ENCODE measurements around the gene ESD. TPM values are rescaled to one million over a fixed set of nuclear protein-coding genes. Genes with fewer than 3 reads are reported as not detected.

ESD gene
- total and polyA plus RNA-seq, 4 donors = 78.9 to 167 (median 99.1) TPM

DNA sequence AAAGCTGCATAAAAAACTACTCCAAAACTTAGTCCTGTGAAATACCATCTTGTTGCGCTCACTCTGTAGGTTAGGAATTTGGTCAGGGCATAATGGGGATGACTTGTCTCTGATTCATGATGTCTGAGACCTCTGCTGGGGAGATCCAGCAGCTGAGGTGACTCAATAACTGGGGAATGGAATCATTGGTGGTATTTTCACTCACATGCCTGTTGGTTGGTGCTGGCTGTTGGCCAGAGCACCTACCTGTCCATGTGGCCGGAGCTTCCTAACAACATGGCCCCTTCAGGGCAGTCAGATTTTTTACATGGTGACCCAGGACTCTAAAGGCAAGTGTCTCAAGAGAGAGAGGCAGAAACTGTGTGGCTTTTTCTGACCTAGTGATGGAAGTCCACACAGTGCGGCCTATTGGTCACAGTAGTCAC lies 7.4 kb upstream of the ESD start:
- Histone ChIP-seq H3K9ac (ENCODE audit: insufficient read depth in 1 of 2, low read length in 2 of 2) (no peak overlapping the region), H3K4me3 (no peak overlapping the region), H3K27me3 (ENCODE audit: control insufficient read depth in 3 of 3, insufficient read depth in 3 of 3, low read length in 2 of 3) (peaks cover 0 to 2% (median 0%) of the 10 kb centered on the region in 3 donors), H3K36me3 (ENCODE audit: control insufficient read depth in 4 of 4, insufficient read depth in 4 of 4, low read length in 4 of 4) (no peaks in the 10 kb centered on the region), H3K27ac (ENCODE audit: low read depth in 1 of 2, low read length in 1 of 2) (no peak overlapping the region), H3K9me3 (ENCODE audit: control insufficient read depth in 4 of 4, insufficient read depth in 3 of 4, low read length in 3 of 4) (no peaks in the 10 kb centered on the region), H3K4me1 (ENCODE audit: control insufficient read depth in 5 of 5, insufficient read depth in 5 of 5, low read length in 5 of 5) (no peaks in the 10 kb centered on the region)
- DNase-seq (no peak), ATAC-seq (ENCODE audit: insufficient read depth, low FRiP score) (no peak)
- TF ChIP-seq, protein P1, sequence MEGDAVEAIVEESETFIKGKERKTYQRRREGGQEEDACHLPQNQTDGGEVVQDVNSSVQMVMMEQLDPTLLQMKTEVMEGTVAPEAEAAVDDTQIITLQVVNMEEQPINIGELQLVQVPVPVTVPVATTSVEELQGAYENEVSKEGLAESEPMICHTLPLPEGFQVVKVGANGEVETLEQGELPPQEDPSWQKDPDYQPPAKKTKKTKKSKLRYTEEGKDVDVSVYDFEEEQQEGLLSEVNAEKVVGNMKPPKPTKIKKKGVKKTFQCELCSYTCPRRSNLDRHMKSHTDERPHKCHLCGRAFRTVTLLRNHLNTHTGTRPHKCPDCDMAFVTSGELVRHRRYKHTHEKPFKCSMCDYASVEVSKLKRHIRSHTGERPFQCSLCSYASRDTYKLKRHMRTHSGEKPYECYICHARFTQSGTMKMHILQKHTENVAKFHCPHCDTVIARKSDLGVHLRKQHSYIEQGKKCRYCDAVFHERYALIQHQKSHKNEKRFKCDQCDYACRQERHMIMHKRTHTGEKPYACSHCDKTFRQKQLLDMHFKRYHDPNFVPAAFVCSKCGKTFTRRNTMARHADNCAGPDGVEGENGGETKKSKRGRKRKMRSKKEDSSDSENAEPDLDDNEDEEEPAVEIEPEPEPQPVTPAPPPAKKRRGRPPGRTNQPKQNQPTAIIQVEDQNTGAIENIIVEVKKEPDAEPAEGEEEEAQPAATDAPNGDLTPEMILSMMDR (IDR thresholded peaks at IDR 0.05; ENCODE audit: control extremely low read depth, extremely low read depth) = no peak
- WGBS, 2 donors = 97% methylated on average over 3 of the region's 3 CpGs

DNA sequence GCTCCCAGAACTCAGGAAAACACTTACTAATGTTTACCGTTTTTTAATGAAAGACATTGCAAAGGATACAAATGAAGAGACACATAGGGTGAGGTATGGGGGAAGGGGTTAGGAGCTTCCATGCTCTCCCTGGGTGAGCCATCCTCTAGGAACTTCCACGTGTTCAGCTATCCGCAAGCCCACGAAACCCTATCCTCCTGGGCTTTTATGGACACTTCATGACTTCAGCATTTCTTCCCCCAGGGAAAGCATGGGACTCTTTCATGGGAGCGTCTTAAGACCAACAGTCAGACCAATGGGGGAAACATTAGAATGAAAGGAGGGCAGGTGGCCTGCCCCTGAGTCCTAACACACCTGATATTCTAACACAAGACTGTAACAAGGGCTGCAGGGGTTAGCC lies 6.6 kb upstream of the ESD start:
- Histone ChIP-seq H3K36me3 (ENCODE audit: control insufficient read depth in 4 of 4, insufficient read depth in 4 of 4, low read length in 4 of 4) (no peaks in the 10 kb centered on the region), H3K9me3 (ENCODE audit: control insufficient read depth in 4 of 4, insufficient read depth in 3 of 4, low read length in 3 of 4) (no peaks in the 10 kb centered on the region), H3K4me3 (no peak overlapping the region), H3K4me1 (ENCODE audit: control insufficient read depth in 5 of 5, insufficient read depth in 5 of 5, low read length in 5 of 5) (no peaks in the 10 kb centered on the region), H3K27me3 (ENCODE audit: control insufficient read depth in 3 of 3, insufficient read depth in 3 of 3, low read length in 2 of 3) (peaks cover 0 to 2% (median 0%) of the 10 kb centered on the region in 3 donors), H3K9ac (ENCODE audit: insufficient read depth in 1 of 2, low read length in 2 of 2) (no peak overlapping the region), H3K27ac (ENCODE audit: low read depth in 1 of 2, low read length in 1 of 2) (no peak overlapping the region)
- TF ChIP-seq, protein P1 (IDR thresholded peaks at IDR 0.05; ENCODE audit: control extremely low read depth, extremely low read depth) = no peak
- ATAC-seq (ENCODE audit: insufficient read depth, low FRiP score) (no peak), DNase-seq (no peak)
- 94% methylated on average over 5 of the region's 5 CpGs for whole genome bisulfite sequencing, 2 donors

DNA sequence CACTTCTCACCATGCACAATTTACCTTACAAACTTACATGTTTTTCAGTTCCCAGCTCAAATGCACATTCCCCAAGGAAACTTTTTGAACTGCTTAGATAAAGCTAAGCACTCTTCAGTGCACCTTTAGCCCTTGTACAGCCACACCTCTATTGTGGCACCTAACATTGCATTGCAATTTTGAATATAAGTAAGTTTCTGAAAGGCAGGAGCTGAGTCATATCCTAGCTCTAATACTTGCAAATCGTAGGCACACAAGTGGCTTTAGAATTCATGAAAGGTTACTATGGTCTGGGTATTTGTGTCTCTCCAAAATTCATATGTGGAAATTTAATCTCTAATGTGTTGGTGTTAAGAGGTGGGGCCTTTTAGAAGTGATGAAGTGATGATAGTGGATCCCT lies 4.9 kb upstream of the ESD start:
- TF ChIP-seq, protein P1 (IDR thresholded peaks at IDR 0.05; ENCODE audit: control extremely low read depth, extremely low read depth) = no peak
- no peak for ATAC-seq (ENCODE audit: insufficient read depth, low FRiP score)
- 60 to 76% methylated on average over 1 of the region's 1 CpG for whole genome bisulfite sequencing, 2 donors

DNA sequence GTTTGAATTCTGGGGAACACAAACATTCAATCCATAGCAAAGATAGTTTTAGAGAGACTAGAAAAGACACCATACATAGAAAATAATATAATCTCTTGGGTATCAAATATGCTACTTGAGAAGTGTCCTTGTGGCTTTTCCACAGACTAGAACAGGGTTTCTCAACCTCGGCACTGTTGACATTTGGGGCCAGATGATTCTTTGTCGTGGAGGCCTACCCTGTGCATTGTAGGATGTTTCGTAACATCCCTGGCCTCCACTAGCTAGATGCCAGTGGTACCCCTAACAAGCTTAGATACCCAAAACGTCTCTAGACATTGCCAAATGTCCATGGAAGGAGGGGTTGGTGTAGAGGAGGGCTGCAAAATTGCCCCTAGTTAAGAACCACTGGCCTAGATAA lies 2.2 kb upstream of the ESD start:
- no peak overlapping the region for H3K4me3 ChIP-seq
- DNase-seq (no peak), ATAC-seq (ENCODE audit: insufficient read depth, low FRiP score) (no peak)
- H3K4me1 ChIP-seq (ENCODE audit: control insufficient read depth in 5 of 5, insufficient read depth in 5 of 5, low read length in 5 of 5) = peaks cover 0 to 18% (median 7%) of the 10 kb centered on the region in 5 donors
- H3K9me3 ChIP-seq (ENCODE audit: control insufficient read depth in 4 of 4, insufficient read depth in 3 of 4, low read length in 3 of 4) = no peaks in the 10 kb centered on the region
- H3K27me3 ChIP-seq (ENCODE audit: control insufficient read depth in 3 of 3, insufficient read depth in 3 of 3, low read length in 2 of 3) = peaks cover 0 to 2% (median 0%) of the 10 kb centered on the region in 3 donors
- H3K36me3 ChIP-seq (ENCODE audit: control insufficient read depth in 4 of 4, insufficient read depth in 4 of 4, low read length in 4 of 4) = peaks cover 0 to 5% (median 1%) of the 10 kb centered on the region in 4 donors
- WGBS, 2 donors = 46 to 61% methylated on average over 4 of the region's 4 CpGs
- TF ChIP-seq, protein P1 (IDR thresholded peaks at IDR 0.05; ENCODE audit: control extremely low read depth, extremely low read depth) = no peak
- H3K27ac ChIP-seq (ENCODE audit: low read depth in 1 of 2, low read length in 1 of 2) = no peak overlapping the region
- H3K9ac ChIP-seq (ENCODE audit: insufficient read depth in 1 of 2, low read length in 2 of 2) = no peak overlapping the region

More for the DNA sequence above, 4.9 kb upstream of the ESD start:
- Histone ChIP-seq H3K36me3 (ENCODE audit: control insufficient read depth in 4 of 4, insufficient read depth in 4 of 4, low read length in 4 of 4) (peaks cover 0 to under 1% (median 0%) of the 10 kb centered on the region in 4 donors), H3K27me3 (ENCODE audit: control insufficient read depth in 3 of 3, insufficient read depth in 3 of 3, low read length in 2 of 3) (peaks cover 0 to 2% (median 0%) of the 10 kb centered on the region in 3 donors), H3K9me3 (ENCODE audit: control insufficient read depth in 4 of 4, insufficient read depth in 3 of 4, low read length in 3 of 4) (no peaks in the 10 kb centered on the region), H3K4me3 (no peak overlapping the region), H3K9ac (ENCODE audit: insufficient read depth in 1 of 2, low read length in 2 of 2) (no peak overlapping the region), H3K4me1 (ENCODE audit: control insufficient read depth in 5 of 5, insufficient read depth in 5 of 5, low read length in 5 of 5) (peaks cover 0 to 8% (median 1%) of the 10 kb centered on the region in 5 donors), H3K27ac (ENCODE audit: low read depth in 1 of 2, low read length in 1 of 2) (no peak overlapping the region)
- DNase-seq = no peak

All from lung (tissue), 12 donors.